Ascending aorta (tissue), 2 donors: ENCODE results near the gene JAK1. TPM values are rescaled to one million over a fixed set of nuclear protein-coding genes. Genes with fewer than 3 reads are reported as not detected.
"Not testable (repeated sequence)": the region's sequence is repeated elsewhere in the genome, so short reads cannot be mapped to it uniquely, and the experiment has no call there.

Experiments used
- DNase-seq, 2 donors: peaks; one replicate each; pipeline ENCODE4 v3.0.0-alpha.2; 2019; ENCODE audit warnings: low spot score in 2 of 2
- H3K27ac ChIP-seq, 2 donors: fragments of 200-600 bp; sonication (generic); one replicate each; pipeline ENCODE4 v1.5.1; 2016 to 2017; ENCODE audit warnings: mild to moderate bottlenecking in 1 of 2
- H3K27me3 ChIP-seq: fragments of 200-600 bp; sonication (generic); one replicate; pipeline ENCODE4 v1.5.1; 2017
- H3K36me3 ChIP-seq, 2 donors: fragments of 200-600 bp; sonication (generic); one replicate each; pipeline ENCODE4 v1.5.1; 2016
- H3K4me1 ChIP-seq, 2 donors: fragments of 200-600 bp; sonication (generic); one replicate each; pipeline ENCODE4 v1.5.1; 2016 to 2017; ENCODE audit warnings: mild to moderate bottlenecking in 1 of 2
- H3K4me3 ChIP-seq, 2 donors: fragments of 200-600 bp; sonication (generic); one replicate each; pipeline ENCODE4 v1.5.1; 2016 to 2017; ENCODE audit warnings: mild to moderate bottlenecking in 1 of 2
- H3K9me3 ChIP-seq, 2 donors: fragments of 200-600 bp; sonication (generic); one replicate each; pipeline ENCODE4 v1.5.1; 2016
- intact Hi-C: fragments of 100-400 bp; cut with DNase I; formaldehyde crosslinking; loops from one replicate; pipeline ENCODE4 v1.15.1; 2023
- total RNA-seq: library from RNA; depleted of rRNA; stranded (reverse); fragments of >200 nt; gene quantifications from one replicate; pipeline ENCODE4 v1.1.0, GENCODE V29; 2016
- TF ChIP-seq, protein P1 (sequence below), 3 experiments: fragments of 200-600 bp in 2 of 3; fragments of 450-650 bp in 1 of 3; sonication (generic) in 2 of 3; IDR thresholded peaks; one replicate each; pipeline ENCODE4 v1.5.1; 2016 to 2019; ENCODE audit warnings: antibody characterized with exemption in 3 of 3, mild to moderate bottlenecking in 1 of 3, moderate library complexity in 1 of 3

Gene JAK1
- total RNA-seq, 1 donor from 2014 or later: 53.5 TPM

- intact Hi-C loops: no loop called here
- peaks cover 2 to 7% of the 10 kb centered on the region in 2 donors for H3K4me1 ChIP-seq
- no peak overlapping the region for H3K4me3 ChIP-seq
- no peak for DNase-seq
- H3K27ac ChIP-seq: no peak overlapping the region
- H3K27me3 ChIP-seq: no peaks in the 10 kb centered on the region
- H3K9me3 ChIP-seq: no peaks in the 10 kb centered on the region
- TF ChIP-seq, protein P1, sequence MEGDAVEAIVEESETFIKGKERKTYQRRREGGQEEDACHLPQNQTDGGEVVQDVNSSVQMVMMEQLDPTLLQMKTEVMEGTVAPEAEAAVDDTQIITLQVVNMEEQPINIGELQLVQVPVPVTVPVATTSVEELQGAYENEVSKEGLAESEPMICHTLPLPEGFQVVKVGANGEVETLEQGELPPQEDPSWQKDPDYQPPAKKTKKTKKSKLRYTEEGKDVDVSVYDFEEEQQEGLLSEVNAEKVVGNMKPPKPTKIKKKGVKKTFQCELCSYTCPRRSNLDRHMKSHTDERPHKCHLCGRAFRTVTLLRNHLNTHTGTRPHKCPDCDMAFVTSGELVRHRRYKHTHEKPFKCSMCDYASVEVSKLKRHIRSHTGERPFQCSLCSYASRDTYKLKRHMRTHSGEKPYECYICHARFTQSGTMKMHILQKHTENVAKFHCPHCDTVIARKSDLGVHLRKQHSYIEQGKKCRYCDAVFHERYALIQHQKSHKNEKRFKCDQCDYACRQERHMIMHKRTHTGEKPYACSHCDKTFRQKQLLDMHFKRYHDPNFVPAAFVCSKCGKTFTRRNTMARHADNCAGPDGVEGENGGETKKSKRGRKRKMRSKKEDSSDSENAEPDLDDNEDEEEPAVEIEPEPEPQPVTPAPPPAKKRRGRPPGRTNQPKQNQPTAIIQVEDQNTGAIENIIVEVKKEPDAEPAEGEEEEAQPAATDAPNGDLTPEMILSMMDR (IDR thresholded peaks at IDR 0.05): no peak
- no peaks in the 10 kb centered on the region for H3K36me3 ChIP-seq
Observed at GRCh38 chr1:64925594-64925993, 40.8 kb downstream of the JAK1 start.

- no peak for DNase-seq
- TF ChIP-seq, protein P1 (IDR thresholded peaks at IDR 0.05): no peak
- H3K4me1 ChIP-seq: peaks cover 3 to 11% of the 10 kb centered on the region in 2 donors
- no peaks in the 10 kb centered on the region for H3K27me3 ChIP-seq
- no peak overlapping the region for H3K27ac ChIP-seq
- no peak overlapping the region for H3K4me3 ChIP-seq
- no peaks in the 10 kb centered on the region for H3K9me3 ChIP-seq
- no peaks in the 10 kb centered on the region for H3K36me3 ChIP-seq
- intact Hi-C loops: no loop called here
Observed at GRCh38 chr1:64923294-64923718, 43.0 kb downstream of the JAK1 start.

- H3K4me3 ChIP-seq: no peak overlapping the region
- H3K27me3 ChIP-seq: no peaks in the 10 kb centered on the region
- no peak for DNase-seq
- H3K9me3 ChIP-seq: no peaks in the 10 kb centered on the region
- no peaks in the 10 kb centered on the region for H3K36me3 ChIP-seq
- TF ChIP-seq, protein P1 (IDR thresholded peaks at IDR 0.05): no peak
- H3K27ac ChIP-seq: no peak overlapping the region
- H3K4me1 ChIP-seq: peaks cover 3 to 13% of the 10 kb centered on the region in 2 donors
- intact Hi-C loops: no loop called here
Observed at GRCh38 chr1:64922336-64922735, 44.0 kb downstream of the JAK1 start.

DNA sequence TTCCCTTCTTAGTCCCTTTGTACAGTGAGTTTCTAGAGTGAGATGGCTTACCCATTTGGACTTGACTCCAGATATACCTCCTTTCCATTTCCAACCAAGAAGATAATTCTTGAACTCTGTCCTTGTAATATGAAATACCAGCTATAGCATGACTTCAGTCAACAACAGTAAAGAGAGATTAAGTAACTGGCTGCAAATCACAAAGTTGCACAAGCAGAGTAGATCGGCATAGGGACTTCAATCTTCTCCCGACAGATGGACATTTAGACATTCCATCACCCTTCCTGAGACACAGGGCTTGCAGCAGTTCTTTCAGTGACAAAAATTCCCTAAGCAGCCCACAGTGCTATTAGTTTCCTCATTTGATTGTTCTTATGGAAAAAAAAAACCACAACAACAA, 44.6 kb downstream of the JAK1 start:
- Histone ChIP-seq H3K9me3 (no peaks in the 10 kb centered on the region), H3K27me3 (no peaks in the 10 kb centered on the region), H3K27ac (no peak overlapping the region), H3K4me1 (peaks cover 3 to 18% of the 10 kb centered on the region in 2 donors), H3K36me3 (no peaks in the 10 kb centered on the region), H3K4me3 (no peak overlapping the region)
- intact Hi-C loops: no loop called here
- TF ChIP-seq, protein P1 (IDR thresholded peaks at IDR 0.05): no peak
- DNase-seq: no peak

GRCh38 chr1:64920941-64921589, 45.3 kb downstream of the JAK1 start:
- no peak overlapping the region for H3K27ac ChIP-seq

GRCh38 chr1:64919120-64919519, 47.2 kb downstream of the JAK1 start:
- H3K4me1 ChIP-seq: peaks cover 3 to 28% of the 10 kb centered on the region in 2 donors
- H3K27me3 ChIP-seq, intact Hi-C loops, DNase-seq, H3K36me3 ChIP-seq, H3K27ac ChIP-seq, H3K9me3 ChIP-seq, H3K4me3 ChIP-seq: not testable (repeated sequence)

More at GRCh38 chr1:64920941-64921589, 45.3 kb downstream of the JAK1 start:
- intact Hi-C loops: no loop called here
- no peak overlapping the region for H3K4me3 ChIP-seq
- H3K27me3 ChIP-seq: no peaks in the 10 kb centered on the region
- no peaks in the 10 kb centered on the region for H3K36me3 ChIP-seq
- no peak for DNase-seq
- TF ChIP-seq, protein P1 (IDR thresholded peaks at IDR 0.05): no peak
- H3K4me1 ChIP-seq: peaks cover 3 to 24% of the 10 kb centered on the region in 2 donors
- no peaks in the 10 kb centered on the region for H3K9me3 ChIP-seq
